ENCODE results near the gene SGCD. TPM values are rescaled to one million over a fixed set of nuclear protein-coding genes. Genes with fewer than 3 reads are reported as not detected.

SGCD gene
- polyA plus RNA-seq, 1 experiment: 25.2 TPM

- H3K27ac ChIP-seq (ENCODE audit: low read depth, low read length): no peak overlapping the region
- TF ChIP-seq CTCF (IDR thresholded peaks at IDR 0.05; ENCODE audit: low read depth, low read length): no peak
- CTCF ChIA-PET: no interaction called here
These were observed 377.2 kb downstream of the SGCD start for GRCh38 chr5:156704139-156704538.

GRCh38 chr5:156706631-156707030 is 379.7 kb downstream of the SGCD start:
- no peak for TF ChIP-seq CTCF (IDR thresholded peaks at IDR 0.05; ENCODE audit: low read depth, low read length)
- Histone ChIP-seq H3K4me3 (ENCODE audit: low read depth, low read length) (no peak overlapping the region), H3K9me3 (ENCODE audit: control insufficient read depth, insufficient read depth, low read length) (no peaks in the 10 kb centered on the region), H3K27ac (ENCODE audit: low read depth, low read length) (no peak overlapping the region), H3K27me3 (ENCODE audit: control insufficient read depth, insufficient read depth, low read length) (no peaks in the 10 kb centered on the region)
- POLR2A ChIA-PET: no interaction called here
- no peak for DNase-seq (ENCODE audit: low read depth, low spot score)
- CTCF ChIA-PET: no interaction called here

More at GRCh38 chr5:156704139-156704538, 377.2 kb downstream of the SGCD start:
- POLR2A ChIA-PET: no interaction called here
- H3K9me3 ChIP-seq (ENCODE audit: control insufficient read depth, insufficient read depth, low read length): no peaks in the 10 kb centered on the region
- H3K4me3 ChIP-seq (ENCODE audit: low read depth, low read length): no peak overlapping the region
- DNase-seq (ENCODE audit: low read depth, low spot score): no peak
- no peaks in the 10 kb centered on the region for H3K27me3 ChIP-seq (ENCODE audit: control insufficient read depth, insufficient read depth, low read length)

DNA sequence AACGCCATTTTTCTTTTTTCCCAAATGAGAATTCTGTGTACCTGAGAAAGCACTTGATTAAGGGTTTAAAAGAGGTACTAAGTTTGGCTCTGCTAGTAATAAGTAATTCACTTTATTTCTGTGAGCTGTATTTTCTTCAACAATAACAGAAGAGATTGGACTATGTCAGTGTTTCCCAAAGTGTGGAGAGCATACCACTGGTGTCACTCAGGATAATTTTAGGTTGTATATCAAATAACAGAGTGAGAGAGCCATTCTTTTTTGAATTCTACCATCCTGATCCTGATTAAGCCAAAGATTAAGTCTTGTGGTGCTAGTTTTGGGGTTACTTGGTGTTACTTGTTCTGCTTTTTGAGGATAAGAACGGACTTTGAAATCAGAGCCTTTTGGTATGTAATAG is 380.8 kb downstream of the SGCD start:
- ChIA-PET POLR2A (no interaction called here), CTCF (no interaction called here)
- no peak for TF ChIP-seq CTCF (IDR thresholded peaks at IDR 0.05; ENCODE audit: low read depth, low read length)
- DNase-seq (ENCODE audit: low read depth, low spot score): no peak
- Histone ChIP-seq H3K27me3 (ENCODE audit: control insufficient read depth, insufficient read depth, low read length) (no peaks in the 10 kb centered on the region), H3K4me3 (ENCODE audit: low read depth, low read length) (no peak overlapping the region), H3K9me3 (ENCODE audit: control insufficient read depth, insufficient read depth, low read length) (no peaks in the 10 kb centered on the region), H3K27ac (ENCODE audit: low read depth, low read length) (no peak overlapping the region)

GRCh38 chr5:156715287-156715686 is 388.3 kb downstream of the SGCD start:
- CTCF ChIA-PET: interaction anchor here (0.6 kb wide), 1 partner anchor 27 kb away, joined by 4 read pairs; no protein-coding TSS in a partner anchor
- TF ChIP-seq CTCF (IDR thresholded peaks at IDR 0.05; ENCODE audit: low read depth, low read length): no peak
- H3K4me3 ChIP-seq (ENCODE audit: low read depth, low read length): no peak overlapping the region
- no peaks in the 10 kb centered on the region for H3K27me3 ChIP-seq (ENCODE audit: control insufficient read depth, insufficient read depth, low read length)
- H3K9me3 ChIP-seq (ENCODE audit: control insufficient read depth, insufficient read depth, low read length): no peaks in the 10 kb centered on the region
- no peak overlapping the region for H3K27ac ChIP-seq (ENCODE audit: low read depth, low read length)
- POLR2A ChIA-PET: no interaction called here
- no peak for DNase-seq (ENCODE audit: low read depth, low spot score)

DNA sequence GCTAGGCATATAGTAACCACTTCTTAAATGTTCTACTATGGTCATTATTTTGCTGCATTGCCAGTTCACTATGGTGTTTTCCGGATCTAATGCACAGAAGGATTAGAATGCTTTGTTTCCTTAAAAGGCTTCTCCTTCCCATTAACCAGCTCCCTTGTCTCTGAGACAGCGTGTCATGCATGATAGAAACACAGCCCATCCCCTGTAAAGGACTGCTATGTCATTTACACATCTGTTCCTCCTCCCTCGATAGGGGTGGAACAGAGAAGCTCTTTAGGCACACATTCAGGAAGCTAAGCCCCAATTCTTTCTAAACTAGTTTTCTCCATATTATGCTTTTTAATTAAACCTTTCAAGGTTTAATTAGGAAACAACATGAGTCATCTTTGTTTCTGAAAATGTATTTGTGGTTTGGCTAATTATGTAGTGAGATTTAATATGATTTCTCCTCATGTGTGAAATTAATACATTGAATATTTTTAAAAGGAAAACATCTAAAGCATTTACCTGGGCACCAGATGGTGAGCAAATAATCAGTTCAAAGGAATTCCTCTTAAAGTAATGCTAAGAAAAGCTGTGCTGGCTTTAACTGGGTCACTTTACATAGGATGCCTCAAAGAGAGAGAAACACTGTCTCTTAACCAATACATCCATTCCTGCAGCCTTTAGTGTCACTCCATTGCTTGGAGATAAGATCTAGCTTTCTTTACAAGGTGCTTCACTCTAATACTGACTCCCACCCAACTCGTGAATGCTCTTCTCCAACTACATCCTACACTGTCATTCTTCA is 389.8 kb downstream of the SGCD start:
- no peak for DNase-seq (ENCODE audit: low read depth, low spot score)
- H3K9me3 ChIP-seq (ENCODE audit: control insufficient read depth, insufficient read depth, low read length): no peaks in the 10 kb centered on the region
- H3K27ac ChIP-seq (ENCODE audit: low read depth, low read length): no peak overlapping the region
- CTCF ChIA-PET: no interaction called here
- POLR2A ChIA-PET: no interaction called here
- H3K27me3 ChIP-seq (ENCODE audit: control insufficient read depth, insufficient read depth, low read length): no peaks in the 10 kb centered on the region
- TF ChIP-seq CTCF (IDR thresholded peaks at IDR 0.05; ENCODE audit: low read depth, low read length): no peak
- H3K4me3 ChIP-seq (ENCODE audit: low read depth, low read length): no peak overlapping the region
